ENCODE measurements around the gene NTNG2. TPM values are rescaled to one million over a fixed set of nuclear protein-coding genes. Genes with fewer than 3 reads are reported as not detected.
"Not testable (repeated sequence)": the region's sequence is repeated elsewhere in the genome, so short reads cannot be mapped to it uniquely, and the experiment has no call there.

The NTNG2 gene
- total RNA-seq, 1 donor from 2014 or later, result 2.5 TPM

GRCh38 chr9:132266017-132266416 is 104.2 kb downstream of the NTNG2 start:
- H3K4me3 ChIP-seq (ENCODE audit: insufficient read depth, low read depth, low read length), result no peak overlapping the region
- DNase-seq (ENCODE audit: low read depth), result no peak
- H3K4me2 ChIP-seq (ENCODE audit: low read length), result no peak overlapping the region
- no peak overlapping the region for H2AFZ ChIP-seq (ENCODE audit: low read depth, low read length)
- no peaks in the 10 kb centered on the region for H3K9me3 Mint-ChIP-seq (ENCODE audit: unreplicated experiment)
- no peaks in the 10 kb centered on the region for H3K27me3 Mint-ChIP-seq (ENCODE audit: low read depth, unreplicated experiment)
- peaks cover 77% of the 10 kb centered on the region for H4K20me1 ChIP-seq (ENCODE audit: insufficient read depth, low read length)
- H3K79me2 ChIP-seq (ENCODE audit: insufficient read depth, low read length), result no peaks in the 10 kb centered on the region
- no peak overlapping the region for H3K4me3 Mint-ChIP-seq (ENCODE audit: unreplicated experiment)
- H3K27ac Mint-ChIP-seq (ENCODE audit: unreplicated experiment), result no peak overlapping the region
- H3K9ac ChIP-seq (ENCODE audit: low read length), result no peak overlapping the region
- H3K9me3 ChIP-seq (ENCODE audit: insufficient read depth, low read depth, low read length), result no peaks in the 10 kb centered on the region
- no peaks in the 10 kb centered on the region for H3K27me3 ChIP-seq (ENCODE audit: insufficient read depth, low read length)
- no peak for FAIRE-seq
- peaks cover 16% of the 10 kb centered on the region for H3K36me3 Mint-ChIP-seq (ENCODE audit: low read depth, unreplicated experiment)
- no peak for TF ChIP-seq EZH2 (IDR thresholded peaks at IDR 0.05; ENCODE audit: insufficient read depth, low read length)
- TF ChIP-seq, protein P1, sequence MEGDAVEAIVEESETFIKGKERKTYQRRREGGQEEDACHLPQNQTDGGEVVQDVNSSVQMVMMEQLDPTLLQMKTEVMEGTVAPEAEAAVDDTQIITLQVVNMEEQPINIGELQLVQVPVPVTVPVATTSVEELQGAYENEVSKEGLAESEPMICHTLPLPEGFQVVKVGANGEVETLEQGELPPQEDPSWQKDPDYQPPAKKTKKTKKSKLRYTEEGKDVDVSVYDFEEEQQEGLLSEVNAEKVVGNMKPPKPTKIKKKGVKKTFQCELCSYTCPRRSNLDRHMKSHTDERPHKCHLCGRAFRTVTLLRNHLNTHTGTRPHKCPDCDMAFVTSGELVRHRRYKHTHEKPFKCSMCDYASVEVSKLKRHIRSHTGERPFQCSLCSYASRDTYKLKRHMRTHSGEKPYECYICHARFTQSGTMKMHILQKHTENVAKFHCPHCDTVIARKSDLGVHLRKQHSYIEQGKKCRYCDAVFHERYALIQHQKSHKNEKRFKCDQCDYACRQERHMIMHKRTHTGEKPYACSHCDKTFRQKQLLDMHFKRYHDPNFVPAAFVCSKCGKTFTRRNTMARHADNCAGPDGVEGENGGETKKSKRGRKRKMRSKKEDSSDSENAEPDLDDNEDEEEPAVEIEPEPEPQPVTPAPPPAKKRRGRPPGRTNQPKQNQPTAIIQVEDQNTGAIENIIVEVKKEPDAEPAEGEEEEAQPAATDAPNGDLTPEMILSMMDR (IDR thresholded peaks at IDR 0.05; ENCODE audit: insufficient read depth, low read depth, low read length), result no peak
- H3K27ac ChIP-seq (ENCODE audit: low read depth, low read length), result no peak overlapping the region
- H3K36me3 ChIP-seq (ENCODE audit: insufficient read depth, low read length), result peaks cover 45% of the 10 kb centered on the region
- peaks cover 5% of the 10 kb centered on the region for H3K4me1 Mint-ChIP-seq (ENCODE audit: low read depth, unreplicated experiment)
- no peaks in the 10 kb centered on the region for H3K4me1 ChIP-seq (ENCODE audit: insufficient read depth, low read length)

DNA sequence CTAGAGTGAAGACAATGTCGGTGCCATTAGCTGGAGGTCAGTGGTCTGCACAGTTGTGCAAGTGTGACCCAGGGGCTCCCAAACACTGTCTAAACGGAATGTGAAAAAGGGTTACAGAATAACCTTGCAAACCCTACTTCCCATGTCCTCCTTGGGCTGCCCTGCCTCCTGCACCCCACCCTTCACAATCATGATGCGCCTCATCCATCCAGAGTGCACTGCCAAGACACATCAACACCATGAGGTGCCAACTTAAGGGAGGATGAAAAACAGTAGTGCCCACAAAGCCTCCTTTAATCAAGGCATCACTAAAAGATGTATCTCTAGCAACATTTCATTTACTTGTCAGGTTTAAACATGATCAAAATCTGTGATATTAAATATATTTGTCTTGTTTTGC is 105.8 kb downstream of the NTNG2 start:
- Mint-ChIP-seq H3K4me1 (ENCODE audit: low read depth, unreplicated experiment) (peaks cover 3% of the 10 kb centered on the region), H3K4me3 (ENCODE audit: unreplicated experiment) (no peak overlapping the region), H3K36me3 (ENCODE audit: low read depth, unreplicated experiment) (peaks cover 16% of the 10 kb centered on the region), H3K27me3 (ENCODE audit: low read depth, unreplicated experiment) (no peaks in the 10 kb centered on the region), H3K27ac (ENCODE audit: unreplicated experiment) (no peak overlapping the region), H3K9me3 (ENCODE audit: unreplicated experiment) (no peaks in the 10 kb centered on the region)
- H3K36me3 ChIP-seq (ENCODE audit: insufficient read depth, low read length), result peaks cover 46% of the 10 kb centered on the region
- no peak overlapping the region for H3K4me2 ChIP-seq (ENCODE audit: low read length)
- peaks cover 61% of the 10 kb centered on the region for H4K20me1 ChIP-seq (ENCODE audit: insufficient read depth, low read length)
- no peaks in the 10 kb centered on the region for H3K27me3 ChIP-seq (ENCODE audit: insufficient read depth, low read length)
- H3K79me2 ChIP-seq (ENCODE audit: insufficient read depth, low read length), result no peaks in the 10 kb centered on the region
- H3K4me3 ChIP-seq (ENCODE audit: insufficient read depth, low read depth, low read length), result no peak overlapping the region
- H3K4me1 ChIP-seq (ENCODE audit: insufficient read depth, low read length), result no peaks in the 10 kb centered on the region
- H3K9me3 ChIP-seq (ENCODE audit: insufficient read depth, low read depth, low read length), result no peaks in the 10 kb centered on the region
- no peak for FAIRE-seq
- no peak overlapping the region for H3K27ac ChIP-seq (ENCODE audit: low read depth, low read length)
- H2AFZ ChIP-seq (ENCODE audit: low read depth, low read length), result no peak overlapping the region
- no peak for DNase-seq (ENCODE audit: low read depth)
- no peak for TF ChIP-seq EZH2 (IDR thresholded peaks at IDR 0.05; ENCODE audit: insufficient read depth, low read length)
- TF ChIP-seq, protein P1 (IDR thresholded peaks at IDR 0.05; ENCODE audit: insufficient read depth, low read depth, low read length), result no peak
- H3K9ac ChIP-seq (ENCODE audit: low read length), result no peak overlapping the region

DNA sequence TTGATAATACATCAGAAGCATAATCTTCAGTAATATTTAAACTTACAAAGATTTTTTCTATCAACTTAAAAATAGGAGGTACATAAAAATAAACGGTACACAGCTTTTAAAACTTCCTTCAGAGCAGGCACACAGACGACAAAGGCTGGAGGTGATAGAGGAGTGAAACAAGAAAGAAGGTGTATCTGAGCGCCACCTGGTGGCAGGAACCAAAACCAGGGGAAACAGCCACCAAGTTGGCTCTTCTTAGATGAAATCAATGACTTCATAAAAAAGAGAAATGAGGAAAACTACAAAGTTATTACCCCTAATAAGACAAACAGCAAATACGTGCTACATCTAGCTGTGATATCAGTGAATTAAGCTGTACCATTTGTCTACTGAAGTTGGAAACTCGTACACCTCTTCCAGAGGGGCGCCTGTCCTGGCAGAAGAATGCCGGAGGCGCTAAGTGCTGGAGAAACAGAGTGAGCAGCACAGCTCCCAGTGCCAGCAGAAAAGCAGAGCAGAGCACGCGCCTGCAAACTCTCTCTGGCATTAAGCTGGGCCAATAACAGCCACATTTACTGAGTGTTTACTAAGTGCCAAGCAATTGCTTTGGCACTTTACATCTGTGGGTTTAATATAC is 107.0 kb downstream of the NTNG2 start:
- no peak overlapping the region for H3K4me2 ChIP-seq (ENCODE audit: low read length)
- no peaks in the 10 kb centered on the region for H3K27me3 ChIP-seq (ENCODE audit: insufficient read depth, low read length)
- Mint-ChIP-seq H3K9me3 (ENCODE audit: unreplicated experiment) (no peaks in the 10 kb centered on the region), H3K4me1 (ENCODE audit: low read depth, unreplicated experiment) (no peaks in the 10 kb centered on the region), H3K27ac (ENCODE audit: unreplicated experiment) (peak overlapping the region; percentile 4), H3K27me3 (ENCODE audit: low read depth, unreplicated experiment) (no peaks in the 10 kb centered on the region), H3K36me3 (ENCODE audit: low read depth, unreplicated experiment) (peaks cover 15% of the 10 kb centered on the region), H3K4me3 (ENCODE audit: unreplicated experiment) (no peak overlapping the region)
- no peak for FAIRE-seq
- no peaks in the 10 kb centered on the region for H3K9me3 ChIP-seq (ENCODE audit: insufficient read depth, low read depth, low read length)
- peak; percentile 23 for DNase-seq (ENCODE audit: low read depth)
- H3K27ac ChIP-seq (ENCODE audit: low read depth, low read length), result no peak overlapping the region
- H3K4me3 ChIP-seq (ENCODE audit: insufficient read depth, low read depth, low read length), result no peak overlapping the region
- H4K20me1 ChIP-seq (ENCODE audit: insufficient read depth, low read length), result peaks cover 50% of the 10 kb centered on the region
- peaks cover 42% of the 10 kb centered on the region for H3K36me3 ChIP-seq (ENCODE audit: insufficient read depth, low read length)
- H3K4me1 ChIP-seq (ENCODE audit: insufficient read depth, low read length), result no peaks in the 10 kb centered on the region
- no peaks in the 10 kb centered on the region for H3K79me2 ChIP-seq (ENCODE audit: insufficient read depth, low read length)
- H2AFZ ChIP-seq (ENCODE audit: low read depth, low read length), result no peak overlapping the region
- TF ChIP-seq, protein P1 (IDR thresholded peaks at IDR 0.05; ENCODE audit: insufficient read depth, low read depth, low read length), result peak; percentile 95
- no peak for TF ChIP-seq EZH2 (IDR thresholded peaks at IDR 0.05; ENCODE audit: insufficient read depth, low read length)
- no peak overlapping the region for H3K9ac ChIP-seq (ENCODE audit: low read length)

- not testable (repeated sequence) for H3K9ac ChIP-seq (ENCODE audit: low read length); H3K4me1 Mint-ChIP-seq (ENCODE audit: low read depth, unreplicated experiment)
Measured at GRCh38 chr9:132269704-132270516, 108.1 kb downstream of the NTNG2 start.

More at GRCh38 chr9:132269704-132270516, 108.1 kb downstream of the NTNG2 start:
- H3K9me3 ChIP-seq (ENCODE audit: insufficient read depth, low read depth, low read length); H3K4me1 ChIP-seq (ENCODE audit: insufficient read depth, low read length); H3K27me3 ChIP-seq (ENCODE audit: insufficient read depth, low read length); H3K4me3 ChIP-seq (ENCODE audit: insufficient read depth, low read depth, low read length); H3K4me2 ChIP-seq (ENCODE audit: low read length); H3K4me3 Mint-ChIP-seq (ENCODE audit: unreplicated experiment); H2AFZ ChIP-seq (ENCODE audit: low read depth, low read length); FAIRE-seq; H3K79me2 ChIP-seq (ENCODE audit: insufficient read depth, low read length); H3K9me3 Mint-ChIP-seq (ENCODE audit: unreplicated experiment); H3K27me3 Mint-ChIP-seq (ENCODE audit: low read depth, unreplicated experiment): not testable (repeated sequence)
- Histone ChIP-seq H3K27ac (ENCODE audit: low read depth, low read length) (peak overlapping the region; percentile 68), H3K36me3 (ENCODE audit: insufficient read depth, low read length) (peaks cover 43% of the 10 kb centered on the region), H4K20me1 (ENCODE audit: insufficient read depth, low read length) (peaks cover 40% of the 10 kb centered on the region)
- Mint-ChIP-seq H3K36me3 (ENCODE audit: low read depth, unreplicated experiment) (peaks cover 11% of the 10 kb centered on the region), H3K27ac (ENCODE audit: unreplicated experiment) (peak overlapping the region; percentile 66)
- peak; percentile 32 for DNase-seq (ENCODE audit: low read depth)
